GM19455 (cell line): ENCODE data around the gene SSTR1.
"Not testable (repeated sequence)": the region's sequence is repeated elsewhere in the genome, so short reads cannot be mapped to it uniquely, and the experiment has no call there.

Experiments
- ATAC-seq: cut with Tn5 transposase; IDR thresholded peaks from one replicate; pipeline ENCODE4 v1.9.1; 2021; ENCODE audit not compliant: unreplicated experiment

Gene SSTR1

GRCh38 chr14:38207736-38208617, at the start of gene SSTR1:
TSS of gene SSTR1 (plus strand) at chr14:38207904. CDS start at chr14:38209390, 1,486 bp downstream.
- no peak for ATAC-seq

GRCh38 chr14:38158468-38158867, 49.2 kb upstream of the SSTR1 start:
- no peak for ATAC-seq

- no peak for ATAC-seq
These were observed 39.3 kb upstream of the SSTR1 start for GRCh38 chr14:38168416-38168815.

- no peak for ATAC-seq
These were observed 36.5 kb upstream of the SSTR1 start for GRCh38 chr14:38171197-38171596.

- no peak for ATAC-seq
These were observed 33.0 kb upstream of the SSTR1 start for GRCh38 chr14:38174711-38175110.

- no peak for ATAC-seq
These were observed 32.0 kb upstream of the SSTR1 start for GRCh38 chr14:38175658-38176057.

GRCh38 chr14:38176379-38176778, 31.3 kb upstream of the SSTR1 start:
- no peak for ATAC-seq

- no peak for ATAC-seq
These were observed 23.6 kb upstream of the SSTR1 start for GRCh38 chr14:38184132-38184531.

GRCh38 chr14:38185671-38186070, 22.0 kb upstream of the SSTR1 start:
- ATAC-seq = no peak

- ATAC-seq = no peak
These were observed 21.5 kb upstream of the SSTR1 start for GRCh38 chr14:38186216-38186615.

- no peak for ATAC-seq
These were observed 20.2 kb upstream of the SSTR1 start for GRCh38 chr14:38187528-38187927.

GRCh38 chr14:38189930-38190726, 17.6 kb upstream of the SSTR1 start:
- ATAC-seq = no peak

- not testable (repeated sequence) for ATAC-seq
These were observed 16.9 kb upstream of the SSTR1 start for GRCh38 chr14:38190846-38191245.

- ATAC-seq = not testable (repeated sequence)
These were observed 16.2 kb upstream of the SSTR1 start for GRCh38 chr14:38191491-38191890.

- no peak for ATAC-seq
These were observed 10.5 kb upstream of the SSTR1 start for GRCh38 chr14:38197001-38197783.

- no peak for ATAC-seq
These were observed 9.8 kb upstream of the SSTR1 start for GRCh38 chr14:38197784-38198335.

GRCh38 chr14:38198425-38198824, 9.3 kb upstream of the SSTR1 start:
- ATAC-seq = no peak

- ATAC-seq = no peak
These were observed 8.6 kb upstream of the SSTR1 start for GRCh38 chr14:38199076-38199475.

- ATAC-seq = no peak
These were observed 8.0 kb upstream of the SSTR1 start for GRCh38 chr14:38199739-38200138.

GRCh38 chr14:38201137-38201828, 6.4 kb upstream of the SSTR1 start:
- no peak for ATAC-seq
